Ishikawa (cell line): ENCODE results near the gene SFT2D1.

Experiments used
- CREB1 ChIP-seq: IDR thresholded peaks from 2 replicates; pipeline ENCODE4 v1.6.1; 2012; ENCODE audit warnings: low read depth
- EGR1 ChIP-seq: IDR thresholded peaks from 2 replicates; pipeline ENCODE4 v1.6.1; 2012
- EP300 ChIP-seq: IDR thresholded peaks from 2 replicates; pipeline ENCODE4 v1.6.1; 2012; ENCODE audit warnings: borderline replicate concordance
- FOXM1 ChIP-seq: IDR thresholded peaks from 2 replicates; pipeline ENCODE4 v1.6.1; 2012; ENCODE audit warnings: low read depth, borderline replicate concordance
- RAD21 ChIP-seq: IDR thresholded peaks from 2 replicates; pipeline ENCODE4 v1.6.1; 2012; ENCODE audit warnings: low read depth
- TF ChIP-seq, protein P1 (sequence below): IDR thresholded peaks from 2 replicates; pipeline ENCODE4 v1.6.1; 2012; ENCODE audit warnings: low read depth, mild to moderate bottlenecking
- TF ChIP-seq, protein P2 (sequence below): IDR thresholded peaks from 2 replicates; pipeline ENCODE4 v1.6.1; 2012

DNA sequence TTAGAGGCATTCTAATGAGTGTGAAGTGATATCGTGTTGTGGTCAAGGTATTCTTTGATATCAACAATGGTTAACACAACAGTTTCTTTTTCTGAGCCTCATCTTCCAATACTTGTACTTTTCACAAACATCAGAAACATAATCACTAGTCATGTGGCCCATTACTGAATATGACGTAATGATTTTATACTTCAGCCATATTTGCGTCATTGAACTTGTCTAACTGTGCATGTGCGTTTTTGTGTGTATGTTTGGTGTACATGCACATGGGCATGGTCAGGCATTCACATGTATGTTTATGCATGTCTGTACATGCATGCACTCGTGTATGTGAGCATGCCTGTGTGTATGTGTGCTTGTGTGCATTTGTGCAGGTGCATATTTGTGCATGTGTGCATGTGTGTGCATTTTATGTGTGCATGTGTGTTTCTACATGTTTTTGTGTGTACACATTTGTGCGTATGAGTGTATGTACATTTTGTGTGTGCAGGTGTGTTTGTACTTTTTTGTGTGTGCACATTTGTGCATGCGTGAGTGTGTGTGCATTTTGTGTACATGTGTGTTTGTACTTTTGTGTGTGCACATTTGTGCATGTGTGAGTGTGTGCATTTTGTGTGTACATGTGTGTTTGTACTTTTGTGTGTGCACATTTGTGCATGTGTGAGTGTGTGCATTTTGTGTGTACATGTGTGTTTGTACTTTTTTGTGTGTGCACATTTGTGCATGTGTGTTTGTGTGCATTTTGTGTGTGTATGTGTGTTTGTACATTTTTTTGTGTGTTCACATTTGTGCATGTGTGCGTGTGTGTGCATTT is 63.6 kb downstream of the SFT2D1 start:
- TF ChIP-seq EGR1 (no peak), RAD21 (no peak), EP300 (no peak), CREB1 (no peak), FOXM1 (no peak)
- TF ChIP-seq, protein P1, sequence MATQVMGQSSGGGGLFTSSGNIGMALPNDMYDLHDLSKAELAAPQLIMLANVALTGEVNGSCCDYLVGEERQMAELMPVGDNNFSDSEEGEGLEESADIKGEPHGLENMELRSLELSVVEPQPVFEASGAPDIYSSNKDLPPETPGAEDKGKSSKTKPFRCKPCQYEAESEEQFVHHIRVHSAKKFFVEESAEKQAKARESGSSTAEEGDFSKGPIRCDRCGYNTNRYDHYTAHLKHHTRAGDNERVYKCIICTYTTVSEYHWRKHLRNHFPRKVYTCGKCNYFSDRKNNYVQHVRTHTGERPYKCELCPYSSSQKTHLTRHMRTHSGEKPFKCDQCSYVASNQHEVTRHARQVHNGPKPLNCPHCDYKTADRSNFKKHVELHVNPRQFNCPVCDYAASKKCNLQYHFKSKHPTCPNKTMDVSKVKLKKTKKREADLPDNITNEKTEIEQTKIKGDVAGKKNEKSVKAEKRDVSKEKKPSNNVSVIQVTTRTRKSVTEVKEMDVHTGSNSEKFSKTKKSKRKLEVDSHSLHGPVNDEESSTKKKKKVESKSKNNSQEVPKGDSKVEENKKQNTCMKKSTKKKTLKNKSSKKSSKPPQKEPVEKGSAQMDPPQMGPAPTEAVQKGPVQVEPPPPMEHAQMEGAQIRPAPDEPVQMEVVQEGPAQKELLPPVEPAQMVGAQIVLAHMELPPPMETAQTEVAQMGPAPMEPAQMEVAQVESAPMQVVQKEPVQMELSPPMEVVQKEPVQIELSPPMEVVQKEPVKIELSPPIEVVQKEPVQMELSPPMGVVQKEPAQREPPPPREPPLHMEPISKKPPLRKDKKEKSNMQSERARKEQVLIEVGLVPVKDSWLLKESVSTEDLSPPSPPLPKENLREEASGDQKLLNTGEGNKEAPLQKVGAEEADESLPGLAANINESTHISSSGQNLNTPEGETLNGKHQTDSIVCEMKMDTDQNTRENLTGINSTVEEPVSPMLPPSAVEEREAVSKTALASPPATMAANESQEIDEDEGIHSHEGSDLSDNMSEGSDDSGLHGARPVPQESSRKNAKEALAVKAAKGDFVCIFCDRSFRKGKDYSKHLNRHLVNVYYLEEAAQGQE: no peak
- TF ChIP-seq, protein P2, sequence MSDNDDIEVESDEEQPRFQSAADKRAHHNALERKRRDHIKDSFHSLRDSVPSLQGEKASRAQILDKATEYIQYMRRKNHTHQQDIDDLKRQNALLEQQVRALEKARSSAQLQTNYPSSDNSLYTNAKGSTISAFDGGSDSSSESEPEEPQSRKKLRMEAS: no peak
